Measurements from ENCODE around the gene PPP1R36.
"Not testable (repeated sequence)": the region's sequence is repeated elsewhere in the genome, so short reads cannot be mapped to it uniquely, and the experiment has no call there.

The PPP1R36 gene

DNA sequence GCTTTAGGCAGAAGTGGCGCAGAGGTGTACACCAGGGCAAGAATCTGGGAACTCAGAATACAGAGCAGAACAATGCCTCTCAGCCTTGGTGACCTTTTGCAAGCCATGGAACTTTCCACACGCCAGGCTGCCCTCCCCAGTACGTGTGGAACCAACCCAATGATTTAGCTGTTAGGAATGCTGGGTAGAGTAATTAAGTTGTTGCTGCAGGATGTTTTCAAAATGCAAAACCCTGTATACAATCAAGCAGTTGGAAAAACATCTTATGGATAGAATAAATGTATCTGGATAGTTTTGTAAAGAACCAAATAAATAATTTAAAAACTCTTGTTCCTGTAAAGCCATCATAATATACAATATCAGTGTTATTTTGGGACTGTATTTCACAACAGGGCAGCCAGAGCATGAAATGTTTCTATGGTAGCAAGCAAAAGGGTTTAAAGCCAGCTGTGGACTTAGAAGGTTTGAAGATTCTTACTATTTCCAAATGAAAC, 19.4 kb downstream of the PPP1R36 start:
- no peak for DNase-seq (ENCODE audit: low spot score)

DNA sequence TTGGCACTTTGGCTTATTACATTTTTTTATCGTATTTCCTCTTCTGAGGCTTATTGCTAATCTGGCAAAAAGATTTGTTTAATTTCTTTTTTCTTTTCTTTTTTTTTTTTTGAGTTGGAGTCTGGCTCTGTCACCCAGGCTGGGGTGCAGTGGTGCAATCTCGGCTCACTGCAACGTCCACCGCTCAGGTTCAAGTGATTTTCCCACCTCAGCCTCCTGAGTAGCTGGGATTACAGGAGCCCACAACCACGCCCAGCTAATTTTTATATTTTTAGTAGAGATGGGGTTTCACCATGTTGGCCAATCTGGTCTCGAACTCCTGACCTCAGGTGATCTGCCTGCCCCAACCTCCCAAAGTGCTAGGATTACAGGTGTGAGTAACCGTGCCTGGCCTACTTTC, 19.9 kb downstream of the PPP1R36 start:
- not testable (repeated sequence) for DNase-seq (ENCODE audit: low spot score)

DNA sequence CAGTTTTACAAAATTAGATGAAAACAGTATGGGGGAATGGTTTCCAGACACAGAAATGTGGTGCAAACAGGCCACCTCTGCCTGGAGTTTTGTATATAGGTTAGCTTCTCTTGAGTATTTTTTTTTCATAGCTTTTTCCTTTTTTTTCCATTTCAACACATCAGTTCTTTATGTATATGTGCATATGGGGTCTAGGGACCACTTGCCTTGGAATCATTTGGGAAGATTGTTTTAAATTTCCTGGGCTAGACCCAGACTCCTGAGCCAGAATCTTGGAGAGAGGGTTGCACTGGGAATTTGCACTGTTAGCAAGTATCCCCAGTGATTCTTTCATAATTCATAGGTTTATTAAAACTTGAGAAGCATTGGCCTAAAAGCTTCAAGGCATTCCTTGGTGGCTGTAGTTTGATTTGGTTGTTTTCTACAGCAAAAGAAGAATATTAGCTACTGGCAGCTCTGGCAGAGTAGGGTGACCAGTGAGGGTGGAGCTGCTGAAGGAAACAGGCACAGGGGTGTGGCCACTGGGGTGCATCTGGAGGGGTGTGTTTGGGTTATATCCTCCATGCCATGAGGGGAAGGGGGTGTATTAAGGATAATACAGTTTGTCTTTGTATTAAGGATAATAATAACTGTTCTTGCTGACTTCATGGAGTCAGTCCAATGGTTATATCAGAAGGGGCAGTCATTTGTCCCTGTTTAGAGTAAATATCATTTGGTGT, 22.8 kb downstream of the PPP1R36 start:
- DNase-seq (ENCODE audit: low spot score) = no peak

DNA sequence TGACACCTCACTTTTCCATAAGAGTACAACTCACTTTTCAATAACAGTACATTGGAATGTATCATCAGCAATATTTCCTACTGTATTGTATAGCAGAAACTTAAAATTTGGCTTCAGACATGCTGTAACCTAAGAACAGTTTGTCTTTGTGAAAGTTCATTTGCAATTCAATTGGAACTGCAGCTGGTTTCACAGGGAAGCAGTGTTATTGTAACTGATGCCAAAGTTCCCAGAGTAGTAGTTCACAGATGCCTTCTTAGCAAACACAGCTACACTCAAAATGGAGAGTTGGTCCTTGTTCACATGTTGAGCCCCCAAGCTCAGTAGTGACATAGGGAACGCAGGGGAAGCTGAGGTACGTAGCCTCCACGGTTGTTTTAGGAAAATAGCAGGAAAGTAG, 23.3 kb downstream of the PPP1R36 start:
- no peak for DNase-seq (ENCODE audit: low spot score)

DNA sequence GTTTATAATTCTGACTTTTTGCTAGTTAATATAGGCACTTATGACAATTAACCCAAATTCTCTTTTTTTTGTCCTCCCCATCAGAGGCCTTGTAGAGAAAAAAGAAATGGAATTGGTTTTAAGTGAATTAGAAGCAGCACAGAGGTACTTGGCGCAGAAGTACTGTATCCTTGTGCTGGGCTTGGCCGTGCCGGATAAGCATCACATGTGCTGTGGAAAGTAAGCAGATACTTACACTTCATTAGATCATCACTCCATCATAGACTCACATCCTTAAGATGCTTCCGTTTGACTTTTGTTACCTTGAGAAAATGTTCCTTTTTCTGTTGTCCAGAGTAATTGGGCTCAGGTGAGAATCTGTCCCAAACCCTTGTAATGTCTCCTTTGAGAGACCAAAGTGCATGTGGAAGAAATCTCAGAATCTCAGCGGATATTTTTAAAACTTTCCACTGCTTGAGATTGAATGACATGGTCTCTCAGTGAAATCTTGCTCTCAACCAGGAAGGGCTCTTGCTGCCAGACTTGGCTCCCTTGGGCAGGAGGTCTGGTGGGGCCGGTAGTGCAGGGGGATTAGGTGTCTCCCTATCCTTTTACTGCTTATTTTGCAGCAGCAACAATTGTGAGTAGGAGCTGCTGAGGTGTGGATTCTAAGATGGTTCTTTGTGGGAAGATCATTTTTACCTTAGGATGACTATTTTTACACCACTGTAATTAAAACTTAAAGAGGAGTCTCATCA, 24.8 kb downstream of the PPP1R36 start:
- DNase-seq (ENCODE audit: low spot score) = no peak

DNA sequence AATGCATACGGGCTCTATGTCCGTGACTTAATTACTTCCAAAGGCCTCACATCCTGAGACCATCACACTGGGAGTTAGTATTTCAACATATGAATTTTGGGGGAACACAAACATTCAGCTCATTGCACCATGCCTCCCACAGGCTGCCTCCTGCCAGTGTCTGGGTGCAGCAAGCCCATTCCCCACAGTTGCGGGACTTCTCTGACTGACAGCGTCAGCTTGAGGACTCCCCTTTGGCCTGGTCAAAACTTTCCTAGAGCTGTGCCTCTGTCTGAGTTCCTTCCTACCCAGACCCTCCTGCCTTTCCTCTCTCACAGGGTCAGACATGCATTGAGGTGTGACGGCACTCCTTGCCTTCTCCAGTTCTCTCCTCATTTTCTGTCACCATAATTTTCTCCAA, 27.4 kb downstream of the PPP1R36 start:
- DNase-seq (ENCODE audit: low spot score) = no peak

DNA sequence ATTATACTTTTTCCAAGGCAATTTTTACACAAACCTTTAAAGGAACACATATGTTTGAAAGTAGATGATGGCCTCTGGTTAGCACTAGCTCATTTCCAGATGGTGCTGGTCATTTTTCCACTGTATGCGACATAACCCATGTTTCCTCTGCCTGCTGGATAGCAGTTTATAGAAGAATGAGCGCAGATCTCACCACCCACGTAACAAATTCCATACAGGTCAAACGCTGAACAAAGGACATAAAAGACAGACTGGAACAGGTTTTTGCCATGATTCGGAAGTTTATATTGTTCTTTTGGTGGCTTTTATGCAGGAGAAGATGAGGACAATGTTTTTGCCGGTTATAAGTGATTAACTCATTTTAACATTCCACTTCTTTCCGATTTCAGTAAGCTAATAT, 30.7 kb downstream of the PPP1R36 start:
- no peak for DNase-seq (ENCODE audit: low spot score)

DNA sequence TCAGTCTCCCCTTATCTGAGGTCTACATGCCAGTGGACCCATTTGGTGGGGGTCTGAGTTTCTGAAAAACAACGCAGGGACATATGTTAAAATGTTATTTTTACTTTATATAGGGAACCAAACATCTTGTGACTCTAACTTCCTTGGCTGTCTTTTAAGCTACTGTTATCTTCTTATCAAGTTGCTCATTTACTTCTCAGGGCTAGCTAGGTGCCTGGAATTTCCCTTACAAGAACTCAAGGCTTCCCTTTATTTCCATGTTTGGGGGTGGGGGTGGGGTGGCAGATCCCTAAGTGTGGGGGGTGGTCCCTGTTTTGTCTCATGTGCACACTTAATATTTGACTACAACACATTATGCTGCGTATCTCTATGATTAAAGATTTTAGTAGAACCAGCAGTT, 31.6 kb downstream of the PPP1R36 start:
- no peak for DNase-seq (ENCODE audit: low spot score)

DNA sequence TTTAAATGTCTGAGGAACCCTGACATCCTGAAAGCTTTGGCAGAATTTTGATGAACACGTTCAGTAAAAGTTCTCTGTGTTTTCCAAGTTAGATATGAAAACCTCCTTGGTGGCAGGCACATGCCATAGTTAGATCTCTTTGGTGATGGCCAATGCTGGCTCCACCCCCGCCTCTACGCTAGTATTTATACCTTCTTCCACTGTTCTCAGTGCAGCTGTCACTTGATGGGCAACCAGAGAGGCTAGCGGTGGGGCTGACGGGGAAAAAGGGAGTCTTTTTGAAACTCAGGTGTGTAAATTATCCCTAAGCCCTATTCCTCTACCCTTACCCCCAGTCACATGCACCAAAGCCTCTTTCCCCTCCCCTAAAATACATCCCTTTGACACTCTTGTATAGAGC, 32.1 kb downstream of the PPP1R36 start:
- no peak for DNase-seq (ENCODE audit: low spot score)

DNA sequence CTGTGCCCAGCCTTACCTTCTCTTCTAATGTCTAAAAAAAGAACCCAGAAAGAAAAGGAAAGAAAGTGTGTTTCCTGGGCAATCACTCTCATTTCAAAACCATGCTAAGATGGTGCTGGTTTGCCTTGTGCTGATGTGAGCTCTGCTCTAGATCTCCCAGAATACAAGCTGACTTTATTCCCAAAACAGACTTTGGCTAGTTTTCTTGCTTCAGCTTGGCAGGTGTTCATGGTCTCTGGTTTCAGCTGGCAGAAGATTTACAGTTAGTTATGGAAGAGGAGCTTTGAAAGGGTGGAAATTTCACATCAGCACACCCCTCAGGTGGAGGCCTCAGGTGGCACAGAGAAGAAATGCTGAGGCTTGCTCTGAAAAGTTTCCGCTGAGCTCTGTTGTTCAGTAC, 34.4 kb downstream of the PPP1R36 start:
- no peak for DNase-seq (ENCODE audit: low spot score)

DNA sequence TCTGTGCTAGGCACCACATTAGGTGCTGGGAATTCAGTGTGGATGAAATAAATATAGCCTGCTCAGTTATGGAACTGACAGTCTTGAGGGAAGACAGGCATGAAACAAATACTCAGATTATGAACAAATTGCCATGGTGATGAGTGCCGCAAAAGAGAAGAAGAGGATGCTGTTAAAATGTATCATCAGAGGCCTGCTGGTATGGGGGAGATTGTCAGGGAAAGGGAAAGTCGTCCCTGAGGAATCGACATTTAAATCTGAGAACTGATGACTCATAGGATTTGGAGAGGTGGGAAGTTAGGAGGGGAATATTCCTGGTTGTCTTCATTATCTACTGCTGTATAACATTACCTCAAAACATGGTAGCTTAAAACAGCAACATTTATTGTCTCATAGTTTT, 42.0 kb downstream of the PPP1R36 start:
- DNase-seq (ENCODE audit: low spot score) = no peak

DNA sequence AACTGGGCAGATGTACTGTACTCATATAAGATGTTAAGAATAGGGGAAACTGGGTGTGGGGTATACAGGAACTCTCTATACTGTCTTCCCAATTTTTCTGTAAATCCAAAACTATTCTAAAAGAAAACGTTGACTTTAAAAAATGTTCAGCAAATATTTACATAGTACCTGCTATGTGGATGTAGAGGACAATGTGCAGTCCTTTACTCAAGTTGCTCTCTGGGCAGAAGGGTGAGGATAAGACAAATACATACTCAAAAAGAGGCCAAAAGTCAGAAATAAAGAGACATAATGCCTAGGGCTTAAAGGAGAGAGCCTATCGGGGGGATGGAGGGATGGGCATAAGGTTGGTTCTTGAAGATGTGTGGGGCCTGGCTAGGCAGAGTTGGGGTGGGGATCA, 44.7 kb downstream of the PPP1R36 start:
- DNase-seq (ENCODE audit: low spot score) = no peak

DNA sequence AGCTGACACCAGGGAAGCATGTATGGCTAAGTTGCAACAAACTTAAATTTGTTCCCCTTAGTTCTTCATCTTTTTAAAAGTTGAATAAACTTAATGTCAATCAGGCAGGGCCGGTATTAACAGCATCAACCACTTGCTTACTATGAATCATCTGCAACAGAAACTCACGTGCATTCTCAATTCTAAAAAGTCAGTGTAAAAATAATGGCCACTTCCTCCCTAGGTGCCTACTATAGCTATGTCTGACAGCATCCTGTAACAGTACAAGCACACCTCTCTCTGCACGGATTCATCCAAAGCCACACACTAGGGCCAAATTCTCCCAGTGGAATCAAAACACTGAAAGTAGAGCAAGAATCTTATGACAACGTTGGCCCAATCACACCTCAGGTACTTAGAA, 48.6 kb downstream of the PPP1R36 start:
- no peak for DNase-seq (ENCODE audit: low spot score)

DNA sequence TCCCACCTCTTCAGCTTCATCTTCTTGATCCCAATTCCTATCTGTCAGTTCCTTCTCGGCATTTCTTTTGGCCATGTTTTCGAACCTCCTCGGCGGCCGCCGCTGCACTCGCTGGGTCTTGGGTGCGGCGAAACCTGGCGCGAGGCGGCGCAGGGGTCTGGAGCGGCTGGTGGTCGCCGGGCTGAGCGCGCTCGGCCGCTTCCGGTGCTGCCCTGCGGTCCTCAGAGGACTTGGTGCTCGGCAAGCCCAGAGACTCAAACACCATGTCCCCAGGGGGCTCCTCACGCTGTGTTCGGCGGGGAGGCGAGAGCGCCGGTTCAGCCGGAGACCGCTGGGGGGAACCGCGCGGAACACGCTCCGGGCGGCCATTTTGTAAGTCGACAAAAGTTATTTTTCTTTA, 51.8 kb downstream of the PPP1R36 start:
- DNase-seq (ENCODE audit: low spot score) = no peak

DNA sequence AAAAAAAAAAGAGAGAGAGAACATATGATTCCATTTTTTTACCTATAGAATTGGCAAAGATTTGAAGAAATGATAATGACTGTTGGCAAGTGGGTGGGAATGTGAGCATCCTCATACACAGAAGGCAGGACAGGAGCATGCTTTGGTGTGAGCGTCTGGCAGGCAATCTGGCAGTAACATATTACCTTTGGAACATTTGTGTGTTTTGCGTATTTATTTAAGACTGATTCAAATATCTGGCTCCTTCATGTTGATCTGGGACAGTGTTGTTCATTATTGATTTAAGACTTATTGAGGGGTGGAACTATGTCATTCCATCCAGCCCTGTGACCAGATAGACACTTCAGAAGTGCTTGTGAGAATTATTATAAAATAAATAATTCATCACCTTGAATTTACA, 53.1 kb downstream of the PPP1R36 start:
- DNase-seq (ENCODE audit: low spot score) = no peak

DNA sequence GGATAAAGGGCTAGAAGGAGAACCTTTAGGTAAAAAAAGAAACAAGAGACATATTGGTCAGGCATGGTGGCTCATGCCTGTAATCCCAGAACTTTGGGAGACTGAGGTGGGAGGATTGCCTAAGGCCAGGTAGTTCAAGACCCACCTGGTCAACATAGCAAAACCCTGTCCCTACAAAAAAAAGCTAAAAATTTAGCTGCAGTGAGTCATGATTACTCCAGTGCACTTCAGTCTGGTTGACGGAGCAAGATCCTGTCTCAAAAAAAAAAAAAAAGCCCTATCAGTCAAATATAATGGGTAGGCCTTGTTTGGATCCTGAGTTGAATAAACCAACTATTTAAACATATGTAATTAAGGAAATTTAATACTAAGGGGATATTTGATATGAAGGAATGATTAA, 54.2 kb downstream of the PPP1R36 start:
- DNase-seq (ENCODE audit: low spot score) = no peak

DNA sequence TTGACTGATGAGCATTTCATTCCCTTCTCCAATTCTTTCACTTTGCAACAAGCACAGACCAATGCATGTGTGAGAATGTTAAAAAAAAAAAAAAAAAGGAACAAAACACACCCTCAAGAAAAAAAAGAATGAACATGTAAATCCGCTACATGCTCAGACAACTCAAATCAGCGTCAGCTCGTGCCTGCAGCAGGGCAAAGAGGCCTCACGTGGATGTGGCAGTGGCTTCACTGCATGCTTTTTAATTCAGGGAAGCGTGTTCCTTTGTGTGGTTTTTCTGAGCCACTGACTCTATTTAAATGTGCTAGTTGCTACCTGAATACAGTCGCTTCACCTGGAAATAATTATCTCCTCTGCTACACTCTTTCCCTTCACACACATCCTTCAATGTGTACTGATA, 55.1 kb downstream of the PPP1R36 start:
- no peak for DNase-seq (ENCODE audit: low spot score)

DNA sequence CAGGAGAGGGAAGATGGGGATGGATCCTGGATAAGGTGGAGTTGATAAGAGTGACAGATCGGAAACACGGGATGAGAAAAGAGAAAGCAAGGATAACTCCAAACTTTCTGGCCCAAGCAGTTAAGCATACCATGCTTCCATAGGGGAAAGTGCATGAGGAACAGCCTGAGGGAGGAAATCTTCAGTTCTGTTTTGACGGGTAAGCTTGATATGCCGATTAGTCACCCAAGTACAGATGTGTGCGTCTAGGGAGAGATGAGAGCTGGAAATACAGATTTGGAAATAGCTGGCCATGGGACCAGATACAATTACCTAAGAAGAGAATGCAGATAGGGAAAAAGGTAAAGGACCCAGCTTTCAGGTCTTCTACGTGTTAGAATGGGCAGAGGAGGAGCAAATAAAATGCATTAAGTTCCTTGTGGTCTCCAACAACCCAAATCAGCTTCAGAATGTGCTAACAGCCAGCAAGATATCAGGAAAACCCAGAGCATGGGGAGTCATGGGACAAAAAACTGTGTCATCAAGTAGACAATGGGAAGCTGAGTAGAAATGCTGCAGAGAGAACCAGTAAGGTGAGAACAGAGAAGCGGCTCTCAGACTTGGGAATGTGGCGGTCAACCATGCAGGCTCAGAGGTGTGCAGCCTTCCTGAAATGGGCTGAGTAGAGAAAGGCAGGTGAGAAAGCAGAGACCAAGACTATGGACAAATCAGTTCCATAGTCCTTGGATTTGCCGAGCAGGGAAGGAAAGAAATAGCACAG, 56.3 kb downstream of the PPP1R36 start:
- no peak for DNase-seq (ENCODE audit: low spot score)

DNA sequence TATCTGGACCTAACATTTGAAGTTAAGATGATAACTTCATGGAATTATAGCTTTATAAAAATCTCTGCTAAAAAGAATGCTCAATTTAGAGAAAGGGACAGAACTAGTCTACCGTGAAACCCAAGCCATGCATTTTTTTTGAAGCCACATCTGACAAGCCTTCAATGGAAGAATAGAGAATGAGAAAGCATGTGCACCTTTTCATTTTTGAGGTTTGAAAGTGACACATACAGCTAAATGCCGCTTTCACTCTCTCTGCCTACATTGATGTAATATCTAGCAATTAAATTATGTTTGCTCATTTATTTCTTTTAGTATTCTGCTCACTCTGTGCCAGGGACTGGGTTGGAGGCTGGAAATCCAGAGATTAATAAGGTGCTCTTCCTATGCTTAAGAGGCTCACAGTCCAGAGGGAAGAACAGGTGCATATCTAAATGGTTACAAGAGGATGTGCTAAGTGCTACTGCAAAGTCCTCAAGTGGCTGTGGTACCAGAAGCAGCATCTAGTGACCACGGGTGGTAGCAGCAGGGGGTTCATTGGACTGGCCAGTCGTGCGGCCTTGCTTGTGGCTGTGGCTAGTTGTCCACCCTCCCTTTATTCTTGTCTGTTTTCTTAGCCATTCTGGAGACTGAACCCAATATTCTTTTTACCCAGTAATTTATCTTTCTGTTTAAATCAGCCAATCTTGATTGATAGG, 60.4 kb downstream of the PPP1R36 start:
- no peak for DNase-seq (ENCODE audit: low spot score)

DNA sequence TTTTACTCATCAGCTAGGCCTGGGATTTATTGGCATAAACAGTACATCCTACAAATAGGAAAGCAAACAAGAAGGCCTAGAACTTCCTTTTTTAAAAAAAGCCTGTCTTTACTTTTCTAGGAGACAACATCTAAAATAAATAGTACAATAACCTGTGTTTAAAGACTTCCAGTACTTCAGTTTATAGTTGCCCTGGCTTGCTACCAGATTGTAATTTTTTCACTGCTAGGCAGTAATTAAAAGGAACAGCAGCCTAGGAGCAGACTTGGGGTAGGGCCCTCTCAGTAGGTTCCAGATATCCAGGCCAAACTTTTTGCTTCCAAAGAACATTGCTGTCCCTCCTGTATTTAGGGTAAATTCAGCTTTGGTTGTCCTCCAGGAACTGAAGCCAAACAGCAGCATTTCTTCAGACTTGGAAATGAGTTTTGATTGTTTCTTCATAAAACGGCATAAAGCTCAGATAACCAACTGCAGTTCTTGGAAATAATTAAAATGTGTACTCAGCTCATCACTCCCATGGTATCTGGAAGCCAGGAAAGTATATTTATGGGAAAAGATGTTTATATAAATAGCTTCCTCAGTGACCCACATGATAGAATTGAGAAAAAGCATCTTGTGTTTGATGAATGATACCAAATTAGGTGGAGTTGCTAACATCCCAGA, 61.7 kb downstream of the PPP1R36 start:
- DNase-seq (ENCODE audit: low spot score) = no peak

DNA sequence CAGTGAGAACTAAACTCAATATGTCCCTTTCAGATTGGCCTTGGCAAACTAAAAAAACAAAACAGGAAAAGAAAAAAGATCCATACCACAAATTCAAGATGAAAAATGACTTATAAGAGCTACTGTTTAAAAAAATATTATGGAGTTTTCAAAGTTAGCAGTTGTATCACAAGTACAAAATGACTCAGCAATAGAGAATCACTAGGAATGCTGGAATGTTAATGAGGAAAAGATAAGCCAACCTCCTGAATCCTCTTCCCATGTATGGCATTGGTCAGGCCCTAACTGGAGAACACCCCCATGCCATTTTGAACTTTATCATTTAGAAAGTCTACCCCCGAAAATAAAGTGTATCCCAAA, 62.2 kb downstream of the PPP1R36 start:
- no peak for DNase-seq (ENCODE audit: low spot score)

Data from CD4-positive, alpha-beta T cell treated with Interleukin-15 for 4 hours (primary cell).